Upper lobe of left lung (tissue), 6 donors: ENCODE results near the gene SLC6A20. TPM values are rescaled to one million over a fixed set of nuclear protein-coding genes. Genes with fewer than 3 reads are reported as not detected.

Experiments
- ATAC-seq, 2 donors: fragments of 200-7000 bp; cut with Tn5 transposase; one replicate each; pipeline ENCODE4 v1.9.1; 2022; ENCODE audit warnings: mild to moderate bottlenecking in 2 of 2, moderate library complexity in 2 of 2; ENCODE audit not compliant: low FRiP score in 2 of 2
- DNase-seq, 2 donors: peaks; one replicate each; pipeline ENCODE4 v3.0.0-alpha.2; 2019 to 2020
- H3K27ac ChIP-seq, 4 donors: fragments of 200-600 bp; sonication (generic); one replicate each; pipeline ENCODE4 v1.5.1; 2016 to 2019
- H3K27me3 ChIP-seq, 4 donors: fragments of 200-600 bp; sonication (generic); one replicate each; pipeline ENCODE4 v1.5.1; 2017 to 2019
- H3K36me3 ChIP-seq, 4 donors: fragments of 200-600 bp; sonication (generic); one replicate each; pipeline ENCODE4 v1.5.1; 2016 to 2019
- H3K4me1 ChIP-seq, 4 donors: fragments of 200-600 bp; sonication (generic); one replicate each; pipeline ENCODE4 v1.5.1; 2018 to 2019
- H3K4me3 ChIP-seq, 4 donors: fragments of 200-600 bp; sonication (generic); one replicate each; pipeline ENCODE4 v1.5.1; 2017 to 2019; ENCODE audit warnings: mild to moderate bottlenecking in 2 of 4, moderate library complexity in 1 of 4
- H3K9me3 ChIP-seq, 4 donors: fragments of 200-600 bp; sonication (generic); one replicate each; pipeline ENCODE4 v1.5.1; 2018 to 2019
- CTCF ChIP-seq, 6 experiments: fragments of 450-650 bp in 4 of 6; fragments of 200-600 bp in 2 of 6; sonication (generic) in 2 of 6; IDR thresholded peaks; one replicate each; pipeline ENCODE4 v1.5.1; 2016 to 2019; ENCODE audit warnings: antibody characterized with exemption in 6 of 6
- EP300 ChIP-seq, 4 donors: sonication (generic); formaldehyde crosslinking; IDR thresholded peaks; one replicate each; pipeline ENCODE4 v1.5.1; 2017; ENCODE audit warnings: antibody characterized with exemption in 4 of 4, control low read depth in 2 of 4
- POLR2A ChIP-seq, 4 donors: fragments of 450-650 bp; IDR thresholded peaks; one replicate each; pipeline ENCODE4 v1.5.1; 2016 to 2017; ENCODE audit warnings: antibody characterized with exemption in 4 of 4, mild to moderate bottlenecking in 2 of 4
- POLR2AphosphoS5 ChIP-seq, 2 donors: sonication (generic); formaldehyde crosslinking; IDR thresholded peaks; one replicate each; pipeline ENCODE4 v1.5.1; 2017; ENCODE audit warnings: antibody characterized with exemption in 2 of 2
- WGBS, 2 donors: methylation state at CpG; one replicate each; pipeline ENCODE4 v1.1.5; 2017 to 2018; 5-methylcytosine and 5-hydroxymethylcytosine counted together
- total RNA-seq, 6 donors: library from RNA; depleted of rRNA in 4 of 6; stranded (reverse); fragments of >200 nt in 4 of 6; gene quantifications; one replicate each; pipeline versions ENCODE4 v1.1.0 to v1.2.1, GENCODE V29; 2016 to 2021
- donor health status: DM: no; HTN: no; CAD: no; lungs with moderate emphysema.
- donor health status: DM: no; HTN: yes; CAD: no; lungs with severe emphysema.

Gene SLC6A20
- total RNA-seq, 6 donors from 2014 or later = 0.11 to 20.1 (median 7.2) TPM

- Histone ChIP-seq H3K9me3 (peaks cover 0 to 8% (median 0%) of the 10 kb centered on the region in 4 donors), H3K27ac (no peak overlapping the region), H3K36me3 (no peaks in the 10 kb centered on the region), H3K4me3 (no peak overlapping the region), H3K4me1 (peaks cover 0 to 4% (median 1%) of the 10 kb centered on the region in 4 donors), H3K27me3 (peaks cover 0 to 2% (median 0%) of the 10 kb centered on the region in 4 donors)
- TF ChIP-seq POLR2A (IDR thresholded peaks at IDR 0.05) = no peak
- no peak for TF ChIP-seq POLR2AphosphoS5 (IDR thresholded peaks at IDR 0.05)
- TF ChIP-seq CTCF (IDR thresholded peaks at IDR 0.05) = no peak
- no peak for TF ChIP-seq EP300 (IDR thresholded peaks at IDR 0.05)
- WGBS, 2 donors = 80 to 81% methylated on average over 2 of the region's 2 CpGs
- DNase-seq (no peak), ATAC-seq (no peak)
Observed at GRCh38 chr3:45790596-45790995, 5.7 kb downstream of the SLC6A20 start.

GRCh38 chr3:45789235-45789812 lies 7.0 kb downstream of the SLC6A20 start:
- 93 to 96% methylated on average over 4 of the region's 4 CpGs for WGBS, 2 donors
- H3K4me1 ChIP-seq = no peaks in the 10 kb centered on the region
- H3K27me3 ChIP-seq = no peaks in the 10 kb centered on the region
- peaks cover 0 to 8% (median 0%) of the 10 kb centered on the region in 4 donors for H3K9me3 ChIP-seq
- no peak for DNase-seq
- no peaks in the 10 kb centered on the region for H3K36me3 ChIP-seq
- no peak overlapping the region for H3K4me3 ChIP-seq
- no peak overlapping the region for H3K27ac ChIP-seq
- ATAC-seq = no peak
- TF ChIP-seq EP300 (IDR thresholded peaks at IDR 0.05) = no peak

GRCh38 chr3:45787551-45787950 lies 8.8 kb downstream of the SLC6A20 start:
- Histone ChIP-seq H3K4me3 (no peak overlapping the region), H3K36me3 (no peaks in the 10 kb centered on the region), H3K9me3 (peaks cover 0 to 8% (median 0%) of the 10 kb centered on the region in 4 donors), H3K4me1 (no peaks in the 10 kb centered on the region), H3K27ac (no peak overlapping the region), H3K27me3 (no peaks in the 10 kb centered on the region)
- TF ChIP-seq EP300 (IDR thresholded peaks at IDR 0.05) = no peak
- TF ChIP-seq POLR2A (IDR thresholded peaks at IDR 0.05) = no peak
- no peak for TF ChIP-seq CTCF (IDR thresholded peaks at IDR 0.05)
- TF ChIP-seq POLR2AphosphoS5 (IDR thresholded peaks at IDR 0.05) = no peak
- 94 to 95% methylated on average over 2 of the region's 2 CpGs for WGBS, 2 donors
- no peak for ATAC-seq
- no peak for DNase-seq

GRCh38 chr3:45786801-45787495 lies 9.4 kb downstream of the SLC6A20 start:
- no peak for DNase-seq
- Histone ChIP-seq H3K36me3 (no peaks in the 10 kb centered on the region), H3K4me1 (no peaks in the 10 kb centered on the region), H3K27ac (no peak overlapping the region), H3K27me3 (no peaks in the 10 kb centered on the region), H3K9me3 (peaks cover 0 to 8% (median 0%) of the 10 kb centered on the region in 4 donors), H3K4me3 (no peak overlapping the region)
- 67 to 83% methylated on average over 4 of the region's 4 CpGs for WGBS, 2 donors
- ATAC-seq = no peak
- no peak for TF ChIP-seq POLR2A (IDR thresholded peaks at IDR 0.05)

DNA sequence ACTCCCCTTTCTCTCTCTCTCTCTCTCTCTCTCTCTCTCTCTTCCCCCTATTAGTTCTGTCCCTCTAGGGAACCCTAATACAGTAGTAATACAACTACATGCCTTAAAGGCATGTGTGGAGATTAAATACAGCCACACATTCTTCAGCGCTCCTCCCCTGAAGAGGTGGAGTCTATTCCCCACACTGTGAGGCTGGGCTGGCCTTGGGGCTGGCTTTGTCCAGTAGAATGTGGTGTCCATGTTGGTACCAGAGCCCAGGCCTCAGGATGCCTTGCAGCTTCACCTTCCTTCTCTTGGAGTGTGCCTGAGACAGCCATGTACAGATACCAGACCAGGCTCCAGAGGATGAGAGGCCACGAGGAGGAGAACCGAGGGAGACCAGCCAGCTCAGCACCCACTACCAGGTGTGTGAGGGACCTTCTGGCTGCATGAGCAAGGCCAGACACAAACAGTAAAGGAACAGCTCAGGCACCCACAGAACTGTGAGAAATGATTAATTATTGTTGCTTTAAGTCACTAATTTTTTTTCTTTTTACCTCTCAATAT lies 10.7 kb downstream of the SLC6A20 start:
- Histone ChIP-seq H3K9me3 (peaks cover 0 to 8% (median 0%) of the 10 kb centered on the region in 4 donors), H3K36me3 (no peaks in the 10 kb centered on the region), H3K27me3 (no peaks in the 10 kb centered on the region), H3K4me1 (no peaks in the 10 kb centered on the region), H3K4me3 (no peak overlapping the region), H3K27ac (no peak overlapping the region)
- no peak for TF ChIP-seq POLR2AphosphoS5 (IDR thresholded peaks at IDR 0.05)
- no peak for TF ChIP-seq EP300 (IDR thresholded peaks at IDR 0.05)
- TF ChIP-seq CTCF (IDR thresholded peaks at IDR 0.05) = no peak
- TF ChIP-seq POLR2A (IDR thresholded peaks at IDR 0.05) = no peak
- DNase-seq (no peak), ATAC-seq (no peak)
- WGBS, 2 donors = 78 to 85% methylated on average over 2 to 3 of the region's 3 CpGs
